ENCODE results near the gene PIK3AP1. TPM values are rescaled to one million over a fixed set of nuclear protein-coding genes. Genes with fewer than 3 reads are reported as not detected.
"Not testable (repeated sequence)": the region's sequence is repeated elsewhere in the genome, so short reads cannot be mapped to it uniquely, and the experiment has no call there.

PIK3AP1 gene
- total RNA-seq, 4 donors from 2014 or later, result 16.6 to 34.7 (median 29.7) TPM

DNA sequence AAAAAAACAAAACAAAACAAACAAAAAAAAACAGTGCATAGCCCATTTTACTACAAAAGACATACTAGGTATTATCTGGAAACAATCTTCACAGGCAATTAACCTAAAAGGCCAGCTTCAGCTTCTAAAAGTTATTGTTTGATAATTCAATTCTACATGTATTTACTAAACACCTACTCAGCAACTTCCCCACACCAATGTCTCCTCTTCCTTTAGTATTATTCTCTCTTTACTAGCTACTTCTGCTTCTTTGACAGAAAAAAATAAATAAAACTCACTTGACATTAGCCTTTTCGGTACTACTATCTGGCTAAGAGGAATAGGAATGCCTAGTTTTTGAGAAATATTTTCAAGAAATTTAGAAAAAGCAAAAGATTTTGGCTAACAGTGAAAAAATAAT, 136.3 kb downstream of the PIK3AP1 start:
- no peak for TF ChIP-seq CTCF (IDR thresholded peaks at IDR 0.05)
- ATAC-seq (ENCODE audit: low FRiP score) (no peak), DNase-seq (ENCODE audit: low spot score) (no peak)

GRCh38 chr10:96579133-96579532, 141.2 kb downstream of the PIK3AP1 start:
- ATAC-seq (ENCODE audit: low FRiP score), result no peak
- DNase-seq (ENCODE audit: low spot score), result no peak
- no peak for TF ChIP-seq CTCF (IDR thresholded peaks at IDR 0.05)

- DNase-seq (ENCODE audit: low spot score), result no peak
- TF ChIP-seq CTCF (IDR thresholded peaks at IDR 0.05), result no peak
- ATAC-seq (ENCODE audit: low FRiP score), result no peak
Measured at GRCh38 chr10:96578633-96579032, 141.7 kb downstream of the PIK3AP1 start.

GRCh38 chr10:96578022-96578421, 142.3 kb downstream of the PIK3AP1 start:
- no peak for TF ChIP-seq CTCF (IDR thresholded peaks at IDR 0.05)
- ATAC-seq (ENCODE audit: low FRiP score) (no peak), DNase-seq (ENCODE audit: low spot score) (no peak)

DNA sequence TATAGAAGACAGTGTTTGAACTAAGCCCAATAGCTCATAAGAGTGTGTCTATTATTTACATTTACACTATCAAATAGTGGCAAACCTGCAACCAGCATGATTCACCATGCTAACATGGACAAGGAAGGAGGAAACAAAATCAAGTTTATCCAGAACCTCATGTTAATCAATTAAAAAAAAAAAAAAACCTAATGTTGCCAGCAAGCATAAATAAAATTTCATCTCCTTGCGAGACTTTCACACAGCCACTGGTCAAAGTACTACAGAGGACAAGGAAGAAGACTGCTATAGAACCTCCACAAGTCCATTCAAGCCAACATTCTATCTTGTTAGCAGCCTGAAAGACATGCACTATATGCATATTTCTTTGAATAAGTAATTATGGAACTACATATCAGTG, 143.2 kb downstream of the PIK3AP1 start:
- ATAC-seq (ENCODE audit: low FRiP score) (no peak), DNase-seq (ENCODE audit: low spot score) (no peak)
- no peak for TF ChIP-seq CTCF (IDR thresholded peaks at IDR 0.05)

GRCh38 chr10:96576277-96576980, 143.9 kb downstream of the PIK3AP1 start:
- no peak for TF ChIP-seq CTCF (IDR thresholded peaks at IDR 0.05)
- ATAC-seq (ENCODE audit: low FRiP score) (no peak), DNase-seq (ENCODE audit: low spot score) (no peak)

DNA sequence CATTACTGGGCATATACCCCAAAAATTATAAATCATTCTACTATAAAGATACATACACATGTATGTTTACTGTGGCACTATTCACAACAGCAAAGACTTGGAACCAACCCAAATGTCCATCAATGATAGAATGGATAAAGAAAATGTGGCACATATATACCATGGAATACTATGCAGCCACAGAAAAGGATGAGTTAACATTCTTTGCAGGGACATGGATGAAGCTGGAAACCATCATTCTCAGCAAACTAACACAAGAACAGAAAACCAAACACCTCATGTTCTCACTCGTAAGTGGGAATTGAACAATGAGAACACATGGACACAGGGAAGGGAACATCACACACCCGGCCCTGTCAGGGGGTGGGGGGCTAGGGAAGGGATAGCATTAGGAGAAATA, 145.8 kb downstream of the PIK3AP1 start:
- not testable (repeated sequence) for DNase-seq (ENCODE audit: low spot score); ATAC-seq (ENCODE audit: low FRiP score)
